ENCODE data around the gene JAG1.

DNA sequence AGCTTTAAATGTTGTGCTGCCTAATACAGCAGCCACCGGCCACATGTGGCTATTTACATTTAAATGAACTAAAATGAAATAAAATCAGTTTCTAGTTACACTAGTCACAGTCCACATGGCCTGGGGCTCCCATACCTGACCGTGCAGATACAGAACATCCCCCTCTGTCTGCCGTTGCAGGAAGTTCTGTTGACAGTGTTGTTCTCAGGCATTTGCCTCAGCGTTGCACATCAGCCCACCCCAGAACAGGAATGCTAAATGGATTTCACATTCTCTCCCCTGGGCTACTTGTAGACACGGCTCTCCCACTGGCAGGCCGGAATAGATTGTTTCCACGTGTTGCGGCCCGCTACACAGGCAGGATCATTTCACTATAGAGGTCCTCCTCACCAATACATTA lies 26.3 kb downstream of the JAG1 start:
- no peak for TF ChIP-seq TAF1 (IDR thresholded peaks at IDR 0.05; ENCODE audit: low read depth)
- no peak for TF ChIP-seq CEBPB (IDR thresholded peaks at IDR 0.05)
- TF ChIP-seq, protein P1, sequence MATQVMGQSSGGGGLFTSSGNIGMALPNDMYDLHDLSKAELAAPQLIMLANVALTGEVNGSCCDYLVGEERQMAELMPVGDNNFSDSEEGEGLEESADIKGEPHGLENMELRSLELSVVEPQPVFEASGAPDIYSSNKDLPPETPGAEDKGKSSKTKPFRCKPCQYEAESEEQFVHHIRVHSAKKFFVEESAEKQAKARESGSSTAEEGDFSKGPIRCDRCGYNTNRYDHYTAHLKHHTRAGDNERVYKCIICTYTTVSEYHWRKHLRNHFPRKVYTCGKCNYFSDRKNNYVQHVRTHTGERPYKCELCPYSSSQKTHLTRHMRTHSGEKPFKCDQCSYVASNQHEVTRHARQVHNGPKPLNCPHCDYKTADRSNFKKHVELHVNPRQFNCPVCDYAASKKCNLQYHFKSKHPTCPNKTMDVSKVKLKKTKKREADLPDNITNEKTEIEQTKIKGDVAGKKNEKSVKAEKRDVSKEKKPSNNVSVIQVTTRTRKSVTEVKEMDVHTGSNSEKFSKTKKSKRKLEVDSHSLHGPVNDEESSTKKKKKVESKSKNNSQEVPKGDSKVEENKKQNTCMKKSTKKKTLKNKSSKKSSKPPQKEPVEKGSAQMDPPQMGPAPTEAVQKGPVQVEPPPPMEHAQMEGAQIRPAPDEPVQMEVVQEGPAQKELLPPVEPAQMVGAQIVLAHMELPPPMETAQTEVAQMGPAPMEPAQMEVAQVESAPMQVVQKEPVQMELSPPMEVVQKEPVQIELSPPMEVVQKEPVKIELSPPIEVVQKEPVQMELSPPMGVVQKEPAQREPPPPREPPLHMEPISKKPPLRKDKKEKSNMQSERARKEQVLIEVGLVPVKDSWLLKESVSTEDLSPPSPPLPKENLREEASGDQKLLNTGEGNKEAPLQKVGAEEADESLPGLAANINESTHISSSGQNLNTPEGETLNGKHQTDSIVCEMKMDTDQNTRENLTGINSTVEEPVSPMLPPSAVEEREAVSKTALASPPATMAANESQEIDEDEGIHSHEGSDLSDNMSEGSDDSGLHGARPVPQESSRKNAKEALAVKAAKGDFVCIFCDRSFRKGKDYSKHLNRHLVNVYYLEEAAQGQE (IDR thresholded peaks at IDR 0.05; ENCODE audit: low read depth), result no peak
- no peak for TF ChIP-seq TEAD4 (IDR thresholded peaks at IDR 0.05)

Data from Ishikawa (cell line).